ENCODE data around the gene PRPF38A. TPM values are rescaled to one million over a fixed set of nuclear protein-coding genes. Genes with fewer than 3 reads are reported as not detected.
A peak's percentile ranks its signal among the peaks of the same experiment; 100 is the strongest.

Gene PRPF38A
- total RNA-seq, 1 experiment from 2014 or later, result 89.9 TPM

DNA sequence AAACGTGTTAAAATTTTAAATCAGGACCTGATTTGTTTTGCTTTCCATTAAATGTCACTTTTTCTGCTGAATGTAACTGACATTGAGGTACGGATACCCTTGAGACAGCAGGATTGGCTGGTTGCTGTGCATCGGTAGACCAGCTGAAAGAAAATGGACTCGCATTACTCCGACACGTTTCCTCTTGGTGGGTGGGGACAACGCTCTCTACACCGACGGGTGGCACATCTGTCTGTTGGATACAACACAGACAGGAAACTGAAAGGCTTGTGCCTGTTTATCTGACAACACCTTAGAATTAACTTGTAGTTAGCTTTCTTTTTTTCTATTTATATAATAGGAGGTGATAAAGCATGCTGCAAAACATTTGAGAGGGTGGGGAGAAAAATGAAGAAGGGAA, 19.4 kb downstream of the PRPF38A start:
- Histone ChIP-seq H2BK12ac (ENCODE audit: insufficient read length, low read depth, low read length) (no peak overlapping the region), H3K14ac (ENCODE audit: insufficient read depth, low read length) (no peak overlapping the region), H3K27ac (ENCODE audit: insufficient read length, low read depth, low read length) (no peak overlapping the region), H3K79me1 (ENCODE audit: insufficient read depth, low read depth, low read length, poor library complexity, severe bottlenecking) (no peaks in the 10 kb centered on the region), H3K4me2 (ENCODE audit: insufficient read depth, insufficient read length, low read length) (no peak overlapping the region), H3K4me1 (ENCODE audit: insufficient read depth, low read length) (no peaks in the 10 kb centered on the region), H2AFZ (ENCODE audit: low read length) (no peak overlapping the region), H4K20me1 (ENCODE audit: control insufficient read depth, insufficient read depth, insufficient read length) (no peaks in the 10 kb centered on the region), H2BK5ac (ENCODE audit: insufficient read length, low read length) (no peak overlapping the region), H4K91ac (ENCODE audit: insufficient read length, low read depth, low read length) (no peak overlapping the region), H3K18ac (ENCODE audit: insufficient read length, low read depth, low read length) (no peak overlapping the region), H3K27me3 (ENCODE audit: insufficient read depth, low read length) (no peaks in the 10 kb centered on the region), H3K9ac (ENCODE audit: extremely low read depth, insufficient read length, low read length) (no peak overlapping the region), H3K9me3 (ENCODE audit: control insufficient read depth, low read depth, low read length) (no peaks in the 10 kb centered on the region), H2BK15ac (ENCODE audit: low read depth, low read length) (no peak overlapping the region), H3T11ph (ENCODE audit: low read length) (no peak overlapping the region), H2AK5ac (ENCODE audit: insufficient read length, low read length) (no peak overlapping the region), H3K23me2 (ENCODE audit: insufficient read length, low read depth, low read length, poor library complexity, severe bottlenecking) (no peaks in the 10 kb centered on the region), H4K5ac (ENCODE audit: insufficient read length, low read depth, low read length) (no peak overlapping the region), H2BK120ac (ENCODE audit: low read depth, low read length, poor library complexity, severe bottlenecking) (no peak overlapping the region), H2BK20ac (ENCODE audit: low read depth, low read length, poor library complexity, severe bottlenecking) (no peak overlapping the region), H3K56ac (ENCODE audit: insufficient read length, low read depth, low read length) (no peak overlapping the region), H3K79me2 (ENCODE audit: insufficient read depth, low read length) (no peaks in the 10 kb centered on the region), H3K4ac (ENCODE audit: low read depth, low read length) (no peak overlapping the region), H4K8ac (replicated peaks; ENCODE audit: insufficient read length, low read depth, low read length) (no peak overlapping the region), H3K23ac (ENCODE audit: insufficient read length, low read depth, low read length) (no peak overlapping the region)
- Mint-ChIP-seq H3K4me3 (no peak overlapping the region), H3K4me1 (peaks cover 7% of the 10 kb centered on the region in 2 experiments; a peak in 3 of 4 replicates), H3K36me3 (ENCODE audit: insufficient read depth in 1 of 3, low read depth in 3 of 3) (peaks cover 11 to 49% (median 28%) of the 10 kb centered on the region in 3 experiments; a peak in 6 of 7 replicates), H3K27me3 (ENCODE audit: low read depth) (no peaks in the 10 kb centered on the region; the same call in 1 of the 2 replicates), H3K9me3 (no peaks in the 10 kb centered on the region), H3K27ac (peak overlapping the region in 1 of 3 experiments; percentile 16; a peak in 1 of 7 replicates)
- TF ChIP-seq CTCF (conservative IDR thresholded peaks at IDR 0.05), result no peak
- no CpG with 5 or more reads among the region's 9 CpGs for WGBS (ENCODE audit: extremely low coverage, insufficient read length, low lambda C conversion rate)
- no peak for DNase-seq
